MCF 10A (cell line): ENCODE data around the gene DPY19L3. TPM values are rescaled to one million over a fixed set of nuclear protein-coding genes. Genes with fewer than 3 reads are reported as not detected.

Experiments
- BruUV-seq: library from RNA; stranded (reverse); fragments of 400-500 nt; replicated peaks from 2 replicates; lab custom pipeline; 2021; lab: Mats Ljungman, UMichigan
- CTCF ChIA-PET: fragments of 300-600 bp; sonication (Branson Sonifier 250); formaldehyde crosslinking; extraction: SDS; loops from one replicate; lab custom pipeline; 2021; ENCODE audit warnings: antibody characterized with exemption, inconsistent platforms; lab: Yijun Ruan, JAX
- POLR2A ChIA-PET: fragments of 300-600, 350-650 bp; sonication (Branson Sonifier 250); formaldehyde crosslinking; extraction: SDS; loops from one replicate; lab custom pipeline; 2020; ENCODE audit warnings: antibody characterized with exemption, inconsistent platforms; lab: Yijun Ruan, JAX
- DNase-seq: peaks from one replicate; pipeline ENCODE4 v3.0.0-alpha.2; 2018; ENCODE audit not compliant: unreplicated experiment
- H3K27ac Mint-ChIP-seq: one replicate; pipeline ENCODE4 v1.8.0; 2022; ENCODE audit warnings: mild to moderate bottlenecking, low read depth, mixed read lengths; ENCODE audit not compliant: unreplicated experiment
- H3K27me3 Mint-ChIP-seq: one replicate; pipeline ENCODE4 v1.8.0; 2022; ENCODE audit warnings: mixed read lengths; ENCODE audit not compliant: insufficient read depth, unreplicated experiment
- H3K36me3 Mint-ChIP-seq: one replicate; pipeline ENCODE4 v1.8.0; 2022; ENCODE audit warnings: mild to moderate bottlenecking, moderate library complexity, mixed read lengths; ENCODE audit not compliant: insufficient read depth, unreplicated experiment
- H3K4me1 Mint-ChIP-seq: one replicate; pipeline ENCODE4 v1.8.0; 2022; ENCODE audit warnings: mixed read lengths; ENCODE audit not compliant: insufficient read depth, unreplicated experiment
- H3K4me3 Mint-ChIP-seq: one replicate; pipeline ENCODE4 v1.8.0; 2022; ENCODE audit warnings: mild to moderate bottlenecking, moderate library complexity, mixed read lengths; ENCODE audit not compliant: unreplicated experiment
- H3K9me3 Mint-ChIP-seq: one replicate; pipeline ENCODE4 v1.8.0; 2022; ENCODE audit warnings: mixed read lengths; ENCODE audit not compliant: unreplicated experiment
- CTCF ChIP-seq: fragments of 200-600 bp; IDR thresholded peaks from one replicate; pipeline ENCODE4 v1.8.0; 2022; ENCODE audit warnings: antibody characterized with exemption, mild to moderate bottlenecking; ENCODE audit not compliant: unreplicated experiment
- intact Hi-C: fragments of 100-400 bp; cut with micrococcal nuclease; formaldehyde crosslinking; loops from 2 replicates; pipeline ENCODE4 v1.14.1; 2022
- total RNA-seq: library from RNA; stranded (reverse); gene quantifications from 2 replicates; pipeline ENCODE4 v1.2.3, GENCODE V29; 2022

DPY19L3 gene
- total RNA-seq, 1 experiment from 2014 or later: 43.8 TPM

- intact Hi-C loops: no loop called here
- no peak for DNase-seq
- H3K4me3 Mint-ChIP-seq: no peak overlapping the region
- ChIA-PET POLR2A (no interaction called here), CTCF (interaction anchor here (0.7 kb wide), 1 partner anchor 887 kb away, joined by 3 read pairs; no protein-coding TSS in a partner anchor)
- H3K9me3 Mint-ChIP-seq: no peaks in the 10 kb centered on the region
- H3K27ac Mint-ChIP-seq: no peak overlapping the region
- no peak for TF ChIP-seq CTCF
- H3K36me3 Mint-ChIP-seq: peaks cover 44% of the 10 kb centered on the region
- H3K27me3 Mint-ChIP-seq: no peaks in the 10 kb centered on the region
- no peaks in the 10 kb centered on the region for H3K4me1 Mint-ChIP-seq
- no TSS peak for BruUV-seq
Measured at GRCh38 chr19:32415669-32416068, 10.1 kb downstream of the DPY19L3 start.

- Mint-ChIP-seq H3K27me3 (no peaks in the 10 kb centered on the region), H3K36me3 (peaks cover 34% of the 10 kb centered on the region), H3K4me3 (no peak overlapping the region), H3K9me3 (no peaks in the 10 kb centered on the region), H3K27ac (no peak overlapping the region), H3K4me1 (no peaks in the 10 kb centered on the region)
- POLR2A ChIA-PET: no interaction called here
- no peak for TF ChIP-seq CTCF
- intact Hi-C loops: no loop called here
- BruUV-seq: no TSS peak
- DNase-seq: peak; percentile 9
- CTCF ChIA-PET: interaction anchor here (0.6 kb wide), 1 partner anchor 12 kb away, joined by 3 read pairs; no protein-coding TSS in a partner anchor
Measured at GRCh38 chr19:32416749-32417456, 11.3 kb downstream of the DPY19L3 start.

- TF ChIP-seq CTCF: no peak
- no peaks in the 10 kb centered on the region for H3K4me1 Mint-ChIP-seq
- no peak overlapping the region for H3K27ac Mint-ChIP-seq
- H3K9me3 Mint-ChIP-seq: no peaks in the 10 kb centered on the region
- peaks cover 22% of the 10 kb centered on the region for H3K36me3 Mint-ChIP-seq
- DNase-seq: no peak
- ChIA-PET CTCF (no interaction called here), POLR2A (interaction anchor here (0.6 to 1.2 kb wide), 2 partner anchors 13 to 42 kb away, joined by 3 to 4 read pairs; partner anchors contain the start of gene DPY19L3)
- no TSS peak for BruUV-seq
- H3K4me3 Mint-ChIP-seq: no peak overlapping the region
- intact Hi-C loops: no loop called here
- H3K27me3 Mint-ChIP-seq: no peaks in the 10 kb centered on the region
Measured at GRCh38 chr19:32418155-32418554, 12.6 kb downstream of the DPY19L3 start.

- no peaks in the 10 kb centered on the region for H3K27me3 Mint-ChIP-seq
- no peak for DNase-seq
- CTCF ChIA-PET: interaction anchor here (0.6 kb wide), 1 partner anchor 11 kb away, joined by 3 read pairs; no protein-coding TSS in a partner anchor
- intact Hi-C loops: no loop called here
- H3K4me1 Mint-ChIP-seq: no peaks in the 10 kb centered on the region
- no peaks in the 10 kb centered on the region for H3K9me3 Mint-ChIP-seq
- POLR2A ChIA-PET: no interaction called here
- no TSS peak for BruUV-seq
- peaks cover 28% of the 10 kb centered on the region for H3K36me3 Mint-ChIP-seq
- H3K27ac Mint-ChIP-seq: peak overlapping the region; percentile 5
- no peak for TF ChIP-seq CTCF
- no peak overlapping the region for H3K4me3 Mint-ChIP-seq
Measured at GRCh38 chr19:32421589-32422361, 16.2 kb downstream of the DPY19L3 start.
